ENCODE data around the gene CTSS.

DNA sequence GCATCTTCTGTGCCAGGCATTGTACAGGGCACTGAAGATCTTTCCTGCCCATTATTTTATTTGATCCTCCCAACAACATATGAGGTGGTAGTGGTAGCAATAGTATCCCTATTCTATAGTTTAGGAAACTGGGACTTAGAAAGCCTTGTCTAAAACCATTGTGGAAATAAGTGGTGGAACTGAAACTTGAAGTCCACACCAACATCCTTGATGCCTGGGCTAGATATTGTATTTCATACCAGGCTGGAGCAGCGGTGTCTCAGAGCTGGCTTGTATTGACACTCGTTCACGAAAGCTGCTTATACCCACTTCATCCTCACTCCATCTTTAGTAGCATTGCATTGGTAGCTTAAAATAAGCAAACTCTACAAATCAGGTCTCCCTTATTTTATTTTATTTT is 9.7 kb upstream of the CTSS start:
- TF ChIP-seq EZH2phosphoT487 (IDR thresholded peaks at IDR 0.05; ENCODE audit: insufficient read depth, low read depth) (no peak), EZH2 (IDR thresholded peaks at IDR 0.05; ENCODE audit: insufficient read depth, poor library complexity, severe bottlenecking) (no peak)
